HepG2 (cell line): Measurements from ENCODE around the gene HNRNPAB. TPM values are rescaled to one million over a fixed set of nuclear protein-coding genes. Genes with fewer than 3 reads are reported as not detected.

Experiments
- ATAC-seq: fragments of 200-7000 bp; cut with Tn5 transposase; 3 replicates; pipeline ENCODE4 v1.9.1; 2020; ENCODE audit warnings: mild to moderate bottlenecking, moderate library complexity
- BruUV-seq: library from RNA; stranded (reverse); fragments of 400-500 nt; replicated peaks from 2 replicates; lab custom pipeline; 2021; lab: Mats Ljungman, UMichigan
- CTCF ChIA-PET: fragments of 300-600 bp; formaldehyde crosslinking; extraction: SDS; loops from one replicate; lab custom pipeline; 2021; ENCODE audit warnings: low total read pairs, inconsistent platforms, low intra/inter-chr PET ratio; lab: Yijun Ruan, JAX
- POLR2A ChIA-PET: fragments of 350-600 bp; sonication (Branson Sonifier 250); formaldehyde crosslinking; loops from one replicate; lab custom pipeline; 2020; ENCODE audit warnings: antibody characterized with exemption, inconsistent platforms; lab: Yijun Ruan, JAX
- DNase-seq: peaks from one replicate; pipeline ENCODE4 v3.0.0-alpha.2; 2015; ENCODE audit warnings: low spot score
- FAIRE-seq: peaks from 3 replicates; lab custom pipeline; 2011; peaks lifted over from hg19 to GRCh38; lab: Jason Lieb, UNC
- H2AFZ ChIP-seq: one replicate; pipeline ENCODE4 v1.6.1; 2011; ENCODE audit warnings: low read length, inconsistent platforms
- H3K27ac ChIP-seq: fragments of 300-600 bp; 3 replicates; pipeline ENCODE4 v1.8.0; 2011; ENCODE audit warnings: mixed run types, mild to moderate bottlenecking, mixed read lengths, low read length, inconsistent platforms; ENCODE audit not compliant: insufficient read depth; ENCODE audit errors: extremely low read length
- H3K27me3 ChIP-seq, 2 experiments: fragments of 200-600 bp in 1 of 2; 2 replicates in 1 of 2; 3 replicates in 1 of 2; pipeline versions ENCODE4 v1.6.0 to v1.8.0; 2011; ENCODE audit warnings: low read length in 2 of 2, mild to moderate bottlenecking in 2 of 2, moderate library complexity in 2 of 2, inconsistent platforms in 1 of 2; ENCODE audit not compliant: insufficient read depth in 2 of 2, control insufficient read depth in 1 of 2
- H3K36me3 ChIP-seq, 2 experiments: fragments of 200-600 bp in 1 of 2; replicated peaks in 1 of 2; 2 replicates in 1 of 2; 3 replicates in 1 of 2; pipeline versions ENCODE4 v1.5.1 to v1.8.0; 2011; ENCODE audit warnings: low read length in 2 of 2, inconsistent platforms in 1 of 2; ENCODE audit not compliant: insufficient read depth in 2 of 2, control insufficient read depth in 1 of 2
- H3K4me1 ChIP-seq: 2 replicates; pipeline ENCODE4 v1.5.1; 2012; ENCODE audit warnings: low read length, inconsistent platforms; ENCODE audit not compliant: insufficient read depth
- H3K4me2 ChIP-seq: 2 replicates; pipeline ENCODE4 v1.6.0; 2011; ENCODE audit warnings: low read depth, low read length, inconsistent platforms
- H3K4me3 ChIP-seq, 3 experiments: fragments of 200-600 bp in 1 of 3; sonication (generic), shearing (Covaris generic) in 1 of 3; replicated peaks in 1 of 3; 2 replicates each; pipeline ENCODE4 v1.5.1; 2011 to 2016; ENCODE audit warnings: low read length in 3 of 3, inconsistent platforms in 2 of 3, low read depth in 2 of 3, mild to moderate bottlenecking in 2 of 3, control low read depth in 1 of 3, mixed read lengths in 1 of 3; ENCODE audit not compliant: insufficient read depth in 1 of 3
- H3K79me2 ChIP-seq: one replicate; pipeline ENCODE4 v1.6.1; 2011; ENCODE audit warnings: low read length, inconsistent platforms; ENCODE audit not compliant: insufficient read depth
- H3K9ac ChIP-seq: 2 replicates; pipeline ENCODE4 v1.6.0; 2011; ENCODE audit warnings: mild to moderate bottlenecking, low read depth, low read length, inconsistent platforms; ENCODE audit not compliant: insufficient read depth
- H3K9me3 ChIP-seq: 2 replicates; pipeline ENCODE4 v1.5.1; 2012; ENCODE audit warnings: mild to moderate bottlenecking, low read length
- H4K20me1 ChIP-seq: 2 replicates; pipeline ENCODE4 v1.6.0; 2011; ENCODE audit warnings: inconsistent platforms, mild to moderate bottlenecking, low read length, moderate library complexity; ENCODE audit not compliant: insufficient read depth
- CEBPZ ChIP-seq: IDR thresholded peaks from 2 replicates; pipeline ENCODE4 v1.6.1; 2012; ENCODE audit warnings: low read length, improper control_type of control experiment
- PBX2 ChIP-seq: IDR thresholded peaks from 2 replicates; pipeline ENCODE4 v1.6.1; 2016; ENCODE audit warnings: control low read depth
- RAD51 ChIP-seq: fragments of 450-650 bp; IDR thresholded peaks from 2 replicates; pipeline ENCODE4 v1.6.1; 2016; ENCODE audit warnings: borderline replicate concordance
- SNRNP70 ChIP-seq: fragments of 200-400 bp; formaldehyde crosslinking; IDR thresholded peaks from 2 replicates; pipeline ENCODE4 v1.6.1; 2017; ENCODE audit warnings: mild to moderate bottlenecking, low read depth, low read length, moderate library complexity
- ZBTB14 ChIP-seq: sonication (generic); formaldehyde crosslinking; IDR thresholded peaks from 2 replicates; pipeline ENCODE4 v1.4.0; 2020; ENCODE audit warnings: missing genetic modification reagents
- ZNF234 ChIP-seq: sonication (generic); formaldehyde crosslinking; conservative IDR thresholded peaks from 2 replicates; pipeline ENCODE4 v1.5.1; 2020; ENCODE audit warnings: mild to moderate bottlenecking, missing genetic modification reagents
- ZNF44 ChIP-seq: sonication (generic); formaldehyde crosslinking; IDR thresholded peaks from 2 replicates; pipeline ENCODE4 v1.5.1; 2020; ENCODE audit warnings: mild to moderate bottlenecking, missing genetic modification reagents
- ZNF720 ChIP-seq: sonication (generic); formaldehyde crosslinking; IDR thresholded peaks from 2 replicates; pipeline ENCODE4 v1.4.0; 2020; ENCODE audit warnings: missing genetic modification reagents
- ZNF878 ChIP-seq: sonication (generic); formaldehyde crosslinking; IDR thresholded peaks from 2 replicates; pipeline ENCODE4 v1.8.1; 2023; ENCODE audit warnings: mild to moderate bottlenecking, missing genetic modification reagents, moderate library complexity
- WGBS: methylation state at CpG from one replicate; pipeline ENCODE4 v1.1.6; 2017; ENCODE audit warnings: low lambda C conversion rate; 5-methylcytosine and 5-hydroxymethylcytosine counted together
- in situ Hi-C: cut with HindIII; loops from 2 replicates; pipeline ENCODE4 v1.10.0; 2017; ENCODE audit warnings: low pct_unique_long_range_greater_than_20kb; ENCODE audit not compliant: extremely low pct_ligation_motif_present
- intact Hi-C: fragments of 100-400 bp; cut with micrococcal nuclease; formaldehyde crosslinking; loops from one replicate; pipeline ENCODE4 v1.10.0; 2022; ENCODE audit not compliant: unreplicated experiment
- polyA plus RNA-seq, 8 experiments: library from polyadenylated mRNA; depleted of rRNA in 3 of 8; stranded (reverse) in 7 of 8; unstranded in 1 of 8; fragments of >200 nt; fragmentation: Illumina TruSeq in 4 of 8; extraction: Trizol in 4 of 8; gene quantifications; 2 replicates each; pipeline versions ENCODE4 v1.2.1 to v1.2.3, GENCODE V29; 2011 to 2016; ENCODE audit warnings: low read depth in 4 of 8, missing spikeins in 1 of 8, mixed read lengths in 1 of 8; ENCODE audit not compliant: insufficient read depth in 1 of 8
- total RNA-seq, 5 experiments: library from RNA; depleted of rRNA; stranded (reverse); fragments of >200 nt; fragmentation: Illumina TruSeq; extraction: Trizol; gene quantifications; 2 replicates each; pipeline ENCODE4 v1.2.3, GENCODE V29; 2016; ENCODE audit warnings: low read depth in 1 of 5
- TF ChIP-seq, protein P1 (sequence below): sonication (generic); formaldehyde crosslinking; IDR thresholded peaks from 2 replicates; pipeline ENCODE4 v1.5.1; 2020; ENCODE audit warnings: missing genetic modification reagents, mild to moderate bottlenecking, borderline replicate concordance
- TF ChIP-seq, protein P2 (sequence below): sonication (generic); formaldehyde crosslinking; IDR thresholded peaks from 2 replicates; pipeline ENCODE4 v1.5.0; 2020; ENCODE audit warnings: missing genetic modification reagents

The HNRNPAB gene
- total and polyA plus RNA-seq, 2 of the 13 experiments (the other 11 are each of a cell fraction or from before 2014, with no cell fraction given), result 62.6 to 111 TPM

GRCh38 chr5:178238313-178238635 is 33.9 kb downstream of the HNRNPAB start:
- no peak for ATAC-seq
- H2AFZ ChIP-seq, result no peak overlapping the region
- no peak overlapping the region for H3K4me3 ChIP-seq
- no peak for TF ChIP-seq ZNF720 (CRISPR knock-in tag)
- TF ChIP-seq ZNF234 (CRISPR knock-in tag), result no peak
- TF ChIP-seq RAD51, result no peak
- no peak for TF ChIP-seq SNRNP70
- no peak for TF ChIP-seq ZNF44 (CRISPR knock-in tag)
- TF ChIP-seq CEBPZ, result no peak
- no peak for TF ChIP-seq ZBTB14 (CRISPR knock-in tag)
- no peak for TF ChIP-seq PBX2 (CRISPR knock-in tag)
- TF ChIP-seq ZNF878, result no peak
- TF ChIP-seq, protein P1, sequence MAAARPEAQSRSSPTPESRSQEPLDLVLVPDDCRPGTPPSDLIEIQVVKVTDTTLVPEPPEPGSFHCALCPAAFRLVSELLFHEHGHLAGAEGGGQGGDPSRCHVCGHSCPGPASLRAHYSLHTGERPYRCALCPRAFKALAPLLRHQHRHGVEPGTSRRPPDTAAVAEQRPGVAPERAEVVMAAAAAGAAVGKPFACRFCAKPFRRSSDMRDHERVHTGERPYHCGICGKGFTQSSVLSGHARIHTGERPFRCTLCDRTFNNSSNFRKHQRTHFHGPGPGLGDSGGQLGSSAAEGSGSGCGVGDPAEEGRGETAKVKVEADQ, result no peak
- TF ChIP-seq, protein P2, sequence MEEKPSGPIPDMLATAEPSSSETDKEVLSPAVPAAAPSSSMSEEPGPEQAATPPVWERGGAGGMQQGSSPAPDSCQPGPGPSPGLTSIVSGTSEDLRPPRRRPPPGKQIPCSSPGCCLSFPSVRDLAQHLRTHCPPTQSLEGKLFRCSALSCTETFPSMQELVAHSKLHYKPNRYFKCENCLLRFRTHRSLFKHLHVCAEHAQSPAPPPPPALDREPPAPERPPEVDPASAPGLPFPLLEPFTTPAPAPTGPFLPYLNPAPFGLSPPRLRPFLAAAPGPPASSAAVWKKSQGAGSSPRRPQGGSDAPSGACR (CRISPR knock-in tag), result no peak
- no peak for DNase-seq
- H3K79me2 ChIP-seq, result no peaks in the 10 kb centered on the region
- CTCF ChIA-PET, result no interaction called here
- FAIRE-seq, result no peak
- H3K27ac ChIP-seq, result no peak overlapping the region
- H3K9ac ChIP-seq, result no peak overlapping the region
- BruUV-seq, result no TSS peak
- peaks cover 46% of the 10 kb centered on the region for H3K4me1 ChIP-seq
- no peaks in the 10 kb centered on the region for H3K9me3 ChIP-seq
- no peaks in the 10 kb centered on the region for H3K36me3 ChIP-seq
- no peaks in the 10 kb centered on the region for H4K20me1 ChIP-seq
- H3K4me2 ChIP-seq, result 0 out of 2 replicates have a peak overlapping the region, but pooled peaks have one; percentile 99
- intact Hi-C loops (no loop called here), in situ Hi-C loops (no loop called here)
- POLR2A ChIA-PET, result no interaction called here
- H3K27me3 ChIP-seq, result no peaks in the 10 kb centered on the region; a peak in 1 of 5 replicates
- WGBS, result 79% methylated on average over 4 of the region's 6 CpGs
